CD4-positive, alpha-beta T cell (primary cell): ENCODE measurements around the gene EIF3J. TPM values are rescaled to one million over a fixed set of nuclear protein-coding genes. Genes with fewer than 3 reads are reported as not detected.

Source experiments
- ATAC-seq: fragments of 200-7000 bp; cut with Tn5 transposase; one replicate; pipeline ENCODE4 v1.10.0; 2022; ENCODE audit warnings: mild to moderate bottlenecking; ENCODE audit not compliant: poor library complexity
- CTCF ChIA-PET: fragments of 350-600 bp; sonication (Branson Sonifier 250); formaldehyde crosslinking; loops from one replicate; lab custom pipeline; 2021; ENCODE audit warnings: antibody characterized with exemption, inconsistent platforms; lab: Charles Lee
- POLR2A ChIA-PET: fragments of 350-600 bp; sonication (Branson Sonifier 250); formaldehyde crosslinking; loops from one replicate; lab custom pipeline; 2021; ENCODE audit warnings: antibody characterized with exemption, inconsistent platforms; lab: Charles Lee
- DNase-seq, 14 experiments: peaks; one replicate each; pipeline ENCODE4 v3.0.0-alpha.2; 2013 to 2020; ENCODE audit warnings: mixed read lengths in 2 of 14
- H3K27ac ChIP-seq, 2 donors: one replicate each; pipeline versions ENCODE4 v1.5.1 to v1.7.0; 2013; ENCODE audit warnings: low read length in 2 of 2, low read depth in 1 of 2, mild to moderate bottlenecking in 1 of 2
- H3K27me3 ChIP-seq, 2 experiments: 1 replicate in 1 of 2; 2 replicates in 1 of 2; pipeline versions ENCODE4 v1.6.1 to v1.7.0; 2013; ENCODE audit warnings: low read length in 2 of 2, control low read depth in 1 of 2, mild to moderate bottlenecking in 1 of 2, moderate library complexity in 1 of 2; ENCODE audit not compliant: insufficient read depth in 2 of 2, control insufficient read depth in 1 of 2
- H3K36me3 ChIP-seq: one replicate; pipeline ENCODE4 v1.6.1; 2013; ENCODE audit warnings: low read length, control low read depth; ENCODE audit not compliant: insufficient read depth
- H3K4me1 ChIP-seq: one replicate; pipeline ENCODE4 v1.6.1; 2013; ENCODE audit warnings: low read length, control low read depth; ENCODE audit not compliant: insufficient read depth
- H3K4me3 ChIP-seq: one replicate; pipeline ENCODE4 v1.5.1; 2013; ENCODE audit warnings: mild to moderate bottlenecking, low read length, moderate library complexity
- H3K9me3 ChIP-seq, 2 experiments: 1 replicate in 1 of 2; 2 replicates in 1 of 2; pipeline versions ENCODE4 v1.6.1 to v1.7.0; 2013; ENCODE audit warnings: low read length in 2 of 2, mild to moderate bottlenecking in 2 of 2, control low read depth in 1 of 2, moderate library complexity in 1 of 2; ENCODE audit not compliant: control insufficient read depth in 1 of 2, insufficient read depth in 1 of 2
- H3K27ac Mint-ChIP-seq: one replicate; pipeline ENCODE4 v1.8.0; 2020; ENCODE audit warnings: mixed read lengths
- H3K27me3 Mint-ChIP-seq: one replicate; pipeline ENCODE4 v1.8.0; 2021; ENCODE audit warnings: mixed read lengths
- H3K36me3 Mint-ChIP-seq: one replicate; pipeline ENCODE4 v1.8.0; 2021; ENCODE audit warnings: low read depth, mixed read lengths
- H3K4me1 Mint-ChIP-seq: one replicate; pipeline ENCODE4 v1.8.0; 2021; ENCODE audit warnings: low read depth, mixed read lengths
- H3K4me3 Mint-ChIP-seq: one replicate; pipeline ENCODE4 v1.8.0; 2020; ENCODE audit warnings: mild to moderate bottlenecking, mixed read lengths
- H3K9me3 Mint-ChIP-seq: one replicate; pipeline ENCODE4 v1.8.0; 2020; ENCODE audit warnings: mixed read lengths
- CTCF ChIP-seq: fragments of 200-600 bp; IDR thresholded peaks from one replicate; pipeline ENCODE4 v1.8.0; 2022; ENCODE audit warnings: antibody characterized with exemption, mild to moderate bottlenecking
- intact Hi-C, 2 experiments: fragments of 100-400 bp; cut with DNase I in 1 of 2; cut with micrococcal nuclease in 1 of 2; formaldehyde crosslinking; loops; one replicate each; pipeline versions ENCODE4 v1.15.1 to v1.9.0; 2023 to 2025; cut with DNase I, micrococcal nuclease
- total RNA-seq, 174 experiments: library from RNA in 2 of 174; stranded (reverse) in 2 of 174; gene quantifications; one replicate each; pipeline ENCODE4 v1.2.3 and lab custom pipeline; 2021 to 2026

EIF3J gene
- total RNA-seq, 2 experiments from 2014 or later = 67.6 to 69.2 TPM

GRCh38 chr15:44603126-44603525 is 66.2 kb downstream of the EIF3J start:
- H3K36me3 Mint-ChIP-seq = peaks cover 74% of the 10 kb centered on the region
- no peak for ATAC-seq
- no peak for TF ChIP-seq CTCF
- peaks cover 9% of the 10 kb centered on the region for H3K4me1 Mint-ChIP-seq
- no peak overlapping the region for H3K27ac ChIP-seq
- ChIA-PET POLR2A (no interaction called here), CTCF (no interaction called here)
- H3K4me3 Mint-ChIP-seq = no peak overlapping the region
- H3K27me3 Mint-ChIP-seq = no peaks in the 10 kb centered on the region
- peaks cover 46% of the 10 kb centered on the region for H3K36me3 ChIP-seq
- peak overlapping the region; percentile 37 for H3K27ac Mint-ChIP-seq
- H3K4me3 ChIP-seq = no peak overlapping the region
- no peaks in the 10 kb centered on the region for H3K9me3 Mint-ChIP-seq
- no peaks in the 10 kb centered on the region for H3K27me3 ChIP-seq
- DNase-seq = no peak
- intact Hi-C loops = no loop called here
- no peaks in the 10 kb centered on the region for H3K9me3 ChIP-seq
- H3K4me1 ChIP-seq = peaks cover 7% of the 10 kb centered on the region

GRCh38 chr15:44606740-44607139 is 69.8 kb downstream of the EIF3J start:
- DNase-seq (no peak), ATAC-seq (no peak)
- ChIA-PET CTCF (interaction anchor here (1.1 kb wide), 1 partner anchor 106 kb away, joined by 3 read pairs; no protein-coding TSS in a partner anchor), POLR2A (interaction anchor here (0.9 to 1.1 kb wide), 2 partner anchors 9 to 60 kb away, joined by 3 read pairs; no protein-coding TSS in a partner anchor)
- intact Hi-C loops = loop anchor here in 1 of 2 experiments (5.0 kb wide), 1 partner anchor 46 kb away; no protein-coding TSS in a partner anchor
- H3K36me3 ChIP-seq = peaks cover 63% of the 10 kb centered on the region
- H3K27ac ChIP-seq = no peak overlapping the region
- no peaks in the 10 kb centered on the region for H3K4me1 ChIP-seq
- Mint-ChIP-seq H3K27me3 (no peaks in the 10 kb centered on the region), H3K4me1 (no peaks in the 10 kb centered on the region), H3K9me3 (no peaks in the 10 kb centered on the region), H3K27ac (no peak overlapping the region), H3K36me3 (peaks cover 89% of the 10 kb centered on the region), H3K4me3 (no peak overlapping the region)
- H3K27me3 ChIP-seq = no peaks in the 10 kb centered on the region
- H3K4me3 ChIP-seq = no peak overlapping the region
- TF ChIP-seq CTCF = no peak
- H3K9me3 ChIP-seq = no peaks in the 10 kb centered on the region

Other genes with a start within 250 kb of the EIF3J start
- gene GOLM2, start 248.4 kb upstream of the EIF3J start, total RNA-seq = 10 to 100 TPM; 41.1 to 41.3 TPM
- gene CTDSPL2, start 109.5 kb upstream of the EIF3J start, total RNA-seq = 100 to 1,000 TPM; 106 to 113 TPM
- gene SPG11, start 126.5 kb downstream of the EIF3J start, total RNA-seq = 10 to 100 TPM; 49.9 to 51.3 TPM
- 10 to 100 TPM; 17.4 to 21.9 TPM for gene PATL2, start 174.2 kb downstream of the EIF3J start, total RNA-seq
- 1,000 to 10,000 TPM; 4,357 to 4,503 TPM for gene B2M, start 174.4 kb downstream of the EIF3J start, total RNA-seq
- 1 to 10 TPM; 6.2 to 9.8 TPM for gene TRIM69, start 199.4 kb downstream of the EIF3J start, total RNA-seq